GM21576 (cell line): ENCODE data around the gene CHSY1.
"Not testable (repeated sequence)": the region's sequence is repeated elsewhere in the genome, so short reads cannot be mapped to it uniquely, and the experiment has no call there.

ENCODE experiments used
- ATAC-seq: cut with Tn5 transposase; IDR thresholded peaks from one replicate; pipeline ENCODE4 v1.9.1; 2021; ENCODE audit warnings: mild to moderate bottlenecking, moderate library complexity; ENCODE audit not compliant: unreplicated experiment

Gene CHSY1, protein sequence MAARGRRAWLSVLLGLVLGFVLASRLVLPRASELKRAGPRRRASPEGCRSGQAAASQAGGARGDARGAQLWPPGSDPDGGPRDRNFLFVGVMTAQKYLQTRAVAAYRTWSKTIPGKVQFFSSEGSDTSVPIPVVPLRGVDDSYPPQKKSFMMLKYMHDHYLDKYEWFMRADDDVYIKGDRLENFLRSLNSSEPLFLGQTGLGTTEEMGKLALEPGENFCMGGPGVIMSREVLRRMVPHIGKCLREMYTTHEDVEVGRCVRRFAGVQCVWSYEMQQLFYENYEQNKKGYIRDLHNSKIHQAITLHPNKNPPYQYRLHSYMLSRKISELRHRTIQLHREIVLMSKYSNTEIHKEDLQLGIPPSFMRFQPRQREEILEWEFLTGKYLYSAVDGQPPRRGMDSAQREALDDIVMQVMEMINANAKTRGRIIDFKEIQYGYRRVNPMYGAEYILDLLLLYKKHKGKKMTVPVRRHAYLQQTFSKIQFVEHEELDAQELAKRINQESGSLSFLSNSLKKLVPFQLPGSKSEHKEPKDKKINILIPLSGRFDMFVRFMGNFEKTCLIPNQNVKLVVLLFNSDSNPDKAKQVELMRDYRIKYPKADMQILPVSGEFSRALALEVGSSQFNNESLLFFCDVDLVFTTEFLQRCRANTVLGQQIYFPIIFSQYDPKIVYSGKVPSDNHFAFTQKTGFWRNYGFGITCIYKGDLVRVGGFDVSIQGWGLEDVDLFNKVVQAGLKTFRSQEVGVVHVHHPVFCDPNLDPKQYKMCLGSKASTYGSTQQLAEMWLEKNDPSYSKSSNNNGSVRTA

DNA sequence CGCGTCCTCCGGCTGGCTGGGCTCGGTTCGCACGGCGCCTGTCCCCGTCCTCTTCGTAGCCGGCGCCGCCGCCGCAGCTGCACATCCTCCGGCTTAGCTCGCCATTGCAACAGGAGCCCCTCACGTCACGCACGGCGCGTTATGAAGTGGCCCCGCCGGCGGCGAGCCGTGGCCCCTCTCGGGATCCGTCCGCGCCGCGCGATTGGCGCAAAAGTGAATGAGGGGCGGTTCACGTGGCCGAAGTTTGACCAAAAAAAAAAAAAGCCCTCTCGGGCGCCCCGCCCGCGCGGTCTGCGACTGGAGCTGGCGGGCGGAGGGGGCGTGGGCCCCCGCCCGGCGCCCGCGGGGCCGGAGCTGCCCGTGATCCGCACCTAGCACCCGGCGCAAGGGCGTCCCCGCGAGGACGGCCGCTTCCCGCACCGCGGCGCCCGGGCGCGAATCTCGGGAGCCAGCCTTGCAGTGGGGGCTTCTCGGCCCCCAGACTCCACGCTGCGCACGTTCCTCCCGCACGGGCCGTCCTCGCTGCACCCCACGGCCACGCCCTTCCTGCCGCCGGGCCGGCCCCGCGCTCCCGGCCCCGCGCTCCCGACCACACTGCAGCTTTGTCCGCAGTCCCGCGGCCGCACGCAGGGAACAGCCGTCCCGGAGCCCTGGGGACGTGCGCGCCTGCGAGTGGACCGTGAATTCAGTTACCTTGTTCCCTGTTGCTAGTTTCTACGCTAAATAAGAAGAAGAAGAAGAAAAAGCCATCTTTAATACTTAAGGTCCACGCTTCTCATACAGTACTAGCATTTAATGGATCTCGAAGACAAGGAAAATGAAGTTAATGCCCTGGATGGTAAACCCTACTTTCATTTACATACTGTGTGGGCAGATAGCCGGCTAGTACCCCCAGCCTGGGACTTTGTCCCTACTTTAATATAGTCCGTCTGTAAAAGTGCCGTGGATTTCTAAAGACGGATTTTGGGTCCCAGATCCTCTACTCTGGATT, at the start of gene CHSY1:
Gene CHSY1 (minus strand): TSS at position 219 of the 991 bp plus-strand sequence. CDS start 592 bp downstream, outside the sequence.
- ATAC-seq: peak; percentile 59

DNA sequence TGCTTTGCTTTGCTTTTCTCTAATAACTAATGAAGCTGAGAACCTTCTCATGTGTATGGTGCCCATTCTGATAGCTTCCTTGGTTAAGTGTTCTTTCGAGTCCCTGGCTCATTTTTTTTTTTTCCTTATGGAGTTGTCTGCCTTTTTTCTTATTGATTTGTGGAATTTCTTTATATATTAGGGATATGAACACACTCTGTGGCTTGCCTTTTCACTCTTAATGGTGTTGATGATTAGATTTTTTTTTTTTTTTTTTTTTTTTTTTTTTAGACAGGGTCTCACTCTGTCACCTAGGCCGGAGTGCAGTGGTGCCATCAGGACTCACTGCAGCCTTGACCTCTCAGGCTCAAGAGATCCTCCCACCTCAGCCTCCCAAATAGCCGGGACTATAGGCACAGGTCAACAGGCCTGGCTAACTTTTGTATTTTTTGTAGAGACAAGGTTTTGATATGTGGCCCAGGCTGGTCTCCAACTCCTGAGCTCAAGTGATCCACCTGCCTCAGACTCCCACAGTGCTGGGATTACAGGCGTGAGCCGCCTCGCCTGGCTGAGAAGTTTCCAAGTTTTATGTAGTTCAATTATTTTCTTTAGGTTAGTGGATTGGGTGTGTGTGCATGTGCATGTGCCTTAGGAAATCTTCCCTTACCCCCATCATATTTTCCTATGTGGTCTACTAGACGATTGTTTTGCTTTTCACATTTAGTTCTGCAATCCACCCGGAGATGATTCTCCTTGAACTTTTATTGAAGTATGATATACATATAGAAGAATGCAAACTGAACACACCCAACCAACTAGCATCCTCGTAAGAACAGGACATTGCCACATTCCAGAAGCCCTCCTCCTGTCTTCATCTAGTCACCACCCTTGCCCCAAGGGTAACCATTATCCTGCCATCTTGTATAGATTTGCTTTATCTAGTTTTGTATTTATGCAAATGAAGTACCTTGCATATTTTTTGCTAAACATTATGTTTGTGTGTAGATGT, 44.9 kb upstream of the CHSY1 start:
- ATAC-seq: no peak

DNA sequence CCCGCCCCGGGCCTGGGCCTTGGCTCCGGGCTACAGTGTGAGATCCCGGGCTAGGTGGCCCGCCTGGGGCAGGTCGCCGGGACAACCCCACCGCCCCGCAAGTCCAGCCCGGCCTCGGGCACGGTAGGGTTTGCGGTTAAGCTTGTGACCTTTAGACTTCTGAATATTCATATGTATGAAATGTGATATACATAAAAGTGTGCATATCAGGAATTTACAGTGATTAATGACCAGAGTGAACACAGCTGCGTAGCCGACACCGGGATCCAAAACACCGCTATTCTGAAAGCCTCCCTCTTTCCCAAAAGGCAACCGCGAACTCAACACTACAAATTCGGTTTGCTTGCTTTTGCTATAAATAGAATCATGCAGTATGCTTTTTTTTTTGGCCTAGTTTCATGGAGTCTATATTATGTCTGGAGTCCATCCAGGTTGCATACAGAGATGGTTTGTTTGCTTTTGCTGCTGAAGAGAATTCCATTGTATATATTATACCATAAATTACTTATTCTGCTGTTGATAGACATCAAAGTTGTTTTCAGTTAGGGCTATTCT, 43.8 kb upstream of the CHSY1 start:
- no peak for ATAC-seq

DNA sequence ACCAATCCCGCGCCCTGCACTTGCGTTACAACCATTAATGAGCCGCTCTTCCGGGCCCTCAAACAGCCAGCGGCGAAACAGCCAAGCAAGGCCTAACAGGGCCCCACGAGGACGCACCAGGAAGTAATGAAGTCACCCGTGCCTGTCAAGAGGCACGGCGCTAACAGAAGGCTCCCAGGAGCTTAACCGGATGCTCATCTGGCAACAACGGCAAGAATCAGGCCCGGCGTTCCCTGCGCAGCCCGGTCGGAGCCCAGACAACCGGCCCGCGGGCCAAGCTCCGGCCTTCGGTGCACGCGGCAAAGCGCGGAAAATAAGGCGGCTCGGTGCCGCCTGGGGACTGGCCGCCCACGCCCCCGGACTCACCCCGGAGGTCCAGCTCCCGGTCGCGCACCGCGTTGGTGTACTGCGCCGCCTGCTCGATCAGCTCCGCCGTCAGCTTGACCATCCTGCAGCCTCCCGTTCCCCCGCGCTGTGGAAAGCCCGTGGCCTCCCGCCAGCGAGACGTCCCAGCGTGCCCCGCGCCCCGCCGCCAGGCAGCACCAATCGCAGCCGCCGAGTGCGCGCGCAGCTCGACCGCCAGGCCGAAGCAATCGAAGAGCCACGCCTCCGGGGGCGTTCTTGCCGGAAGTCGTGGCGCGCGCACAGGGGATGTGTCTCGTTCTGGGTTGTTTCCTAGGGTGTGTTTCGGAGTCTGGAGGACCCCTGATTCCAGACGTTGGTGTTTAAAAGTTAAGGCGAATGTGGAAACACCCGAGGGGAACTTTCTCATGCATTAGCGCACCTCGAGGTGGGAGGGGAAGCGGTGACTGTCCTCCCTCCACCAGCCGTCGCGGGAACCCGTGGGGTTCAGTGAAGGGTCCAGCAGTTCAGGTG, 43.1 kb upstream of the CHSY1 start, which contains the start of gene SNRPA1:
Gene SNRPA1 (minus strand): TSS at position 518 of the 876 bp plus-strand sequence. CDS start 70 bp downstream, at position 448.
- peak; percentile 69 for ATAC-seq

DNA sequence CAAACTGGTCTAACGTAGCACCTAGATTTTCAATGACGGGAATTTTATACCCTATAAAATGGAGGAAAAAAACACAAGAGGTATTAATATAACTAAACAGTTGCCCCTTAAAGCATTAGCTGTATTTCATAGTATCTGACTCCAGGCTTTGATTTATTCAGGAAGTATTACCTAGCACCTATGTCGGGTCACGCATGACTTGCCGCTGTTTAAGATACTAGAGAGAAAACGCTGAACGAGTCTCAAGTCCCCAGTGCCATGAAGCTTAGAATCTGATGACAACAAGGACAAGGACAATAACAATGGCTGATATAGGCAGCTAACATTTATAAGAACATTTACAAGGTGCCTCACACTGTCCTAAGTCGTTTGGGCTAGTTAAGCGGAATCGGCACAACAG, 41.3 kb upstream of the CHSY1 start:
- no peak for ATAC-seq

DNA sequence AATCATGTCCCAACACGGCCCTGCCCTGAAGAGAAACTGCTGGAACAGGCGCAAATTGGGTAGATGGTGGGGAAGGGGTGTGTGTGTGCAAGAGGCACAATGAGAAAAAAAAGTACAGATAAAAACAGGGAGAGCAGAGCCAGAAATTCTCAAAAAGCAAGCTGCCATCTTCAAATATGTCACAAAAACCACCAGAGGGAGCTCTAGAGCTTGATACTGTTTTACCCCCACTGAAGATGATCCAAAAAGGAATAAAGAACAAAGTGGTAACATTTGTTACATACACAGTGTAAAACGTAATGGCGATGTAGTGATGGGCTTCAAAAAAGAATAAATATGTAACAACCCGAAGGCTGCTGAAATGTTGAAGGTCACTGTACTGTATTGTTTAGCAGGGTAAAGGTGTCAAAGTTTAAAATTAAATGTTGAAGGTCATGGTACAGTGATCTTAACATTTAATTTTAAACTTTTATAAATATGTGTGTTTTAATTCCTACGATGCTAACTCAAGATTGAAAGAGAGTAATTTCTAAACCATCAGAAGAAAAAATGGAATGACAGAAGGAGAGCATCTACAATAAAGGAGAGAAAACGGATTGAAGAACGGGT, 37.2 kb upstream of the CHSY1 start:
- ATAC-seq: no peak

DNA sequence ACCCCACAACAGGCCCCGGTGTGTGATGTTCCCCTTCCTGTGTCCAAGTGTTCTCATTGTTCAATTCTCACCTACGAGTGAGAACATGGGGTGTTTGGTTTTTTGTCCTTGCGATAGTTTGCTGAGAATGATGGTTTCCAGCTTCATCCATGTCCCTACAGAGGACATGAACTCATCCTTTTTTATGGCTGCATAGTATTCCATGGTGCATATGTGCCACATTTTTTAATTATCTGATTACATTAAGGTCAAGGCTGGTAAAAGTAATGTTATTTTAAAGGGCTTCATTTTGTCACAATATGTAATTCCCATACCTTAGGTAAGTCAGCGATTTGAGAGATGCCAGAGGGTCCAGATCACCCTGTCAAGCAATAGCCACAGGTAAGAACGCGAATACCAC, 35.5 kb upstream of the CHSY1 start:
- ATAC-seq: not testable (repeated sequence)

DNA sequence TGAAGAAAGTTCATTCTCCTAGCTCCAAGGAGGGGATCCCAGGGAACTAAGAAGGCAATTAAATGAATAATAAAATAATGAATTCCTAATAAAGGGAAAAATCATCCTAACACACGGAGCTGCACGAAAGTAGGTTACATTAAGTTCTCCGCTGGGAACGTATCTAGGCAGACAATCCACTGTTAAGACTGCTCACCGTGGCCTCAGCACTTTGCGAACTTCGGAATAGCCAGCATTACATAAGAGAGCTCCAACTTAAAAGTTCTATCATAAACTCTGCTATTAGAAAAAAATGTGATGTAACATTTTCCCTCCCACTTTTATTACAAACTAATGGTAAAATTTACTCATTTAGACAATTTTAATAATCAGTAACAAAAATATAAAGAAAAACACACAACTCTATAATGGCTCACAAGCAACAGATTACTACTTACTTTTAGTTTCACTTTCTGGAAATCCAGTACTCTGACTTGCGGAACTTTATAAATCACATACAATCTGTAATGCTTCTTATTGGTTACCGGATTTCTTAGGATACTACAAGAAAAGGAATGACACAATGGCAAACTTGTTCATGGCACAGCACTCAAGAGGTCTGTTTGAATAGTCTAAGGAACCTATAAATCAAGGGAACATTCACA, 34.7 kb upstream of the CHSY1 start:
- no peak for ATAC-seq

DNA sequence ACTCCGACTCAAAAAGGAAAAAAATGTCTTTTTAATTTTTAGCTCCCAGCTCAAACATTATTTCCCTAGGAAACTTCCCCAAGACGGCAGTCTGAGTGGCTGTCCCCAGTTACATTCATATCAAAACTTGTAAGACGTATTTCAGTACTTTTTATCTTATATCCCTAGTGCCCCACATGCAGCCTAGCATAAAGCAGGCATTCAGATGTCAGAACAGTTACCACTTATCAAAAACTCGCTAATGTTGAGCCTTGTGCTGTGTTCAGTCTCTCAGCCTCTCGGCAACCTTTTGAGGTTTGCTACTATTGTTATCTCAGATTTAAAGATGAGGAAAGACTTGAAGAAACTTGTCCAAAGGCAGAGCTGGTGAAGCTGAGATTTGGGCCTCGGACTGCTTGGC, 32.1 kb upstream of the CHSY1 start:
- ATAC-seq: no peak

DNA sequence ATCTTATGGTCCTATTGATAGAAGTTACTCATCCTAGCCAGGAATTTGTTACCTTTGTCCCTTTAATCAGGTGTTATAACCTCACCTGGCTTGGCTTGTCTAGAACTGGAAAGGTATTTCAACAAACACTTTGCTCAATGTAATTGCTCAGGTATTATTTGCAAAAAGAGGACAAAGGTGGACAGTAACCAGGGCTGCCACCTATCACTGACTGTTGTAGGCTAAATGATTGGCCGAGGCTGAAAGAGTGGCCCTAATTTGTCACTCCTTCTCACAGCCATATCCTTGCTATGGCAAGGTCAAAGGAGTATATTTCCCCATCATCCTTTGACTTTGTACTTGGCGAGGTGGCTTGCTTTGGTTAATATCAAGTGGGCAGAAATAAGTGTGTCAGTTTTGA, 28.2 kb upstream of the CHSY1 start:
- ATAC-seq: no peak

DNA sequence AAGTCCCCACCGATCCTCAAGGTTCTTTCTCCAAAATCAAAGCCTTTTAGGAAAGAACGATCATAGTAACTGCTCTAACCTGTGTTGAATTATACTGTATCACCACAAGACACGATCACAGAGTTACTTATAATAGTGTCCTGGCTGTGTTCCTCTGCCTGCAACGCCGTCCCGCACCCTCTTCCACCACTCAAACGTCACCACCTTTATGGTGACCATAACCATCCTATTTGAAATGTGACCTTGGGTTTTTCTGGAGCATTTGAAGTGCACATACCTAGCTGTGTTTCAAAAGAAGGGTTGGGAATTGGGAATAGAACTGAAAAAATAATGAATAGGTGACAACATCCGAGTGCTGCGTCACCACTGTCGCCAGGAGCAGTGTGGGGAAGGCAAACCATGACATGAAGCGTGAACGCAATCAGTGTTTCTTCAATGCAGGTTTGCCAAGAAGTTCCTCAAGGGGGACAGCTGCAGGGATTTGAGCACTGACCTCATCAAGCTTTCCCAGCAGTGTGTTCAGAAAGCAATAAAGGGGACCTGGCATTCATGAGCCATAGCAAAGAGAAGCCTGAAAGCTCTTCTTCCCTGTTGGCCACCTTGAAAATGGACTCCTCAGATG, 26.2 kb upstream of the CHSY1 start:
- ATAC-seq: no peak

DNA sequence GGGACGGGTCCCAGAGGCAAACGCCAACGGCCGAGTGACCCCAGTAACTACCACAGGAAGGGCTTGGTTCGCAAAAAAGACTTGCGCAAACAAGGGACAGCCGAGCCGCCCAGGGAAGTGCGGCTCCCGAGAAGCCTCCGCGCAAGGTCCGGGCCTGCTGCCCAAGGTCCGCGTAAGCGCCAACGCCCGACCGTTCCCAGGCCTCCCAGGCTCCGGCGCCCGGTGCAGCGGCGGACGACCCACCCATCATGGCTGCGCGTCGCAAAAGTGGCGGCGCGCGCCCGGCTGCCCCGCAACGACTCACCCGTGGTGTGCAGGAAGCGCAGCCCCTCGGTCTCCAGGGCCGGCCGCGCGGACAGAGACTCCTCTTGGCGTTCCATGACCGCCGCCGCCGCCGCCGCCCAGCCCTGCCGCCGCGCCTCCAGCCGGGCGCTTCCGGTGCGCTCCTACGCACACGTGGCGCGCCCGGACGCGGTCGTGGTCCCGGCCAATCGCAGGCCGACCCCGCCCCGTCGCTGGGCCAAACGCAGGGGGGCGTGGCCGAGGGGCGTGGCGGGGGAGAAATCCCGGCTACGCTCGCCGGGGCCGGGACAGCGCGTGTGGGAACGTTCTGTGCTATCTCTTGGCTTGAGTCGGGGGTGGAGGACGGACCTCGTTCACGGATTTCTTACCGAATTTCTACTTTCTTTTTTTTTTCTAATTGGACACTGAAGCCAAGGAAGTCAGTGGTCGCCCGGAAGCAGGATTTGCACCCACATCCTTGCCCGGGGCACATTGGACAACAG, 25.4 kb upstream of the CHSY1 start, which contains the start of gene SELENOS:
Gene SELENOS (minus strand): TSS at position 448 of the 785 bp plus-strand sequence. CDS start 68 bp downstream, at position 380.
- ATAC-seq: peak; percentile 79

DNA sequence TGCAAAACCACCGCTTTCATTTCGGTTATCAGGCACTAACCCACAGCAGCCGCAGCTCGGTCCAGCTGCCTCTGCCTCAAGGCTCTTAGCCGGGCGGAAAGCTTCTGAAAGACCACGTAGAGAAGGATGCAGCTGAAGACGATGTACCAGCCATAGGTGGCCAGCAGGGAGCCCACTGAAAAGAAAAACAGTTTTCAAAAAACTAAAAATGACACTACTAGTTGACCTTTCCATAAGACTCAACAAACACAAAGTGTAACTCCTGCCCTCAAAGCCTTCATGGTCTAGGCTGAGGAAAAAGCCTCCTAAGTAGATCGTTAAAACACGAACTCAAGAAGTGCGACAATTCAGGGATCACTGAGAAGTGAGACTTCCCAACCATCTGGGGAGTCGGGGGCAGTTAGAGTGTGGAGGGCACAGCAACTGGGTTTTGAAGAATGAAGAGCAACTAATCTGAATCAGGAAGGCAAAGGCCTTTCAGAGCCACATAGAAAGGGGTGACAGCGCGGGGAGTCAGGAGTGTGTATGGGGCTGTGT, 24.7 kb upstream of the CHSY1 start:
- ATAC-seq: peak; percentile 47

DNA sequence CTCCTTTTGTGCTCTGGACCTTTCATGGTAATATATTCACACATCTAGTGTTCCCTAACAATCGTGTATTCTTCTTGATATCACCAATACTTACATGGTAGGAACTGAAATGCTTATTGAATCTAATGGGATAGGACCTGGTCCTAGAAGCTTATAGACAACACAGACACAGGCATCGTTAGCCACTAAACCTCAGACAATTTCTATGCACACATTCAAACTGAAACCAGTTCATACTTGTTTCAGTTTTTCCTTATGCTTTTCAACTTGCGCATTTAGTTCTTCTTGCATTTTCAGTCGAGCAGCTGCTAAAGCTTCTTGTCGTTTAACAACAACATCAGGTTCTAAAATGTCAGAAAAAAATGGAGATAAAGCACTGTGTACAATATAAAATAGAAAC, 23.2 kb upstream of the CHSY1 start:
- ATAC-seq: peak; percentile 37

DNA sequence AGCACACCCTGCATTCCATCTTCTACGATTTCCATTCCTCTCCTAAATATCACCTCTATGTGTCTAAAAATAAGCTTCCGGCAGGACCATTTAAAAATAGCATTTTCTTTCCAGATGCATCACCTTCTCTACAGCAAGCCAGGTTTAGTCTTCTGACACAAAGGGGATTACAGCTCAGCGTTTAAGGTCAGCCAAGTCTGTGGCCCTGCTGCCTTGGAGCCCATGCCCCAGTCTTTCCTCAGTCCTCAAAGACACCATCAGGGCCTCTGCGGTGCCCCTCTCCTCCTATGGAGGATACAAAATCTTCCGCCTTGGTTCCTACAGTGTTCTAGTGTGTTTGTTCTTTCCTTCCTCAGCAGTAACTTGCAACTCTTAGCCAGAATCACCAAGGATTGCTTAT, 21.7 kb upstream of the CHSY1 start:
- no peak for ATAC-seq

DNA sequence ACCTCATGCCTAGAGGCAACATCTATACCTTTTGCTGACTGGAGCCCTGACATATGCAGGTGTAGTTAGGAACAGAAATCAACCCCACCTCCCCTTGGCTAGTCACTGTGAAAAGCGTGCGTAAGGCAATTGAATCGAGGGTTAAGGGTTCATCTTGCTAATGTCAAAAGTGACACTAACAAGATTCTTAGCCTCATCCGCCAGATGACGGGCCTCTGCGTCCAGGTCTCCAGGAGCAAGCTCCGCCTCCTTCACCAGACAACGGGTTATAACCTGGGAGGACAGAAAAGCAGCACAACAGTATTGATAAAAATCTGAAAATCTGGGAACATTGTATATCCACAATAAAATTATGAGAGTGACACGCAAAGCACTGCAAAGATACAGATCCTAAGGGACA, 20.7 kb upstream of the CHSY1 start:
- ATAC-seq: no peak
